Sigmoid colon (tissue), 4 donors: ENCODE measurements around the gene PACS2.

Source experiments
- CTCF ChIP-seq, 4 experiments: fragments of 450-650 bp in 3 of 4; fragments of 200-600 bp in 1 of 4; IDR thresholded peaks; one replicate each; pipeline ENCODE4 v1.5.1; 2016 to 2019; ENCODE audit warnings: antibody characterized with exemption in 4 of 4, mild to moderate bottlenecking in 3 of 4, moderate library complexity in 2 of 4
- POLR2A ChIP-seq, 2 donors: fragments of 450-650 bp; IDR thresholded peaks; one replicate each; pipeline ENCODE4 v1.6.1; 2016; ENCODE audit warnings: antibody characterized with exemption in 2 of 2, mild to moderate bottlenecking in 2 of 2, moderate library complexity in 2 of 2
- POLR2AphosphoS5 ChIP-seq, 4 donors: sonication (generic); formaldehyde crosslinking; IDR thresholded peaks; one replicate each; pipeline ENCODE4 v1.6.1; 2017; ENCODE audit warnings: antibody characterized with exemption in 4 of 4

GRCh38 chr14:105329411-105330150 lies 15.0 kb downstream of the PACS2 start:
- TF ChIP-seq POLR2A (IDR thresholded peaks at IDR 0.05) (no peak), CTCF (IDR thresholded peaks at IDR 0.05) (no peak), POLR2AphosphoS5 (IDR thresholded peaks at IDR 0.05) (no peak)
